HG03432 (cell line): ENCODE data around the gene NIPAL1.

Experiments
- ATAC-seq: cut with Tn5 transposase; IDR thresholded peaks from one replicate; pipeline ENCODE4 v1.9.1; 2021; ENCODE audit warnings: mild to moderate bottlenecking, moderate library complexity; ENCODE audit not compliant: unreplicated experiment

NIPAL1 gene

GRCh38 chr4:48058617-48059530 lies 42.3 kb downstream of the NIPAL1 start:
- ATAC-seq = no peak

GRCh38 chr4:48064349-48064748 lies 47.8 kb downstream of the NIPAL1 start:
- ATAC-seq = peak; percentile 36

- ATAC-seq = peak; percentile 84
Observed at GRCh38 chr4:48065587-48066052, 49.0 kb downstream of the NIPAL1 start.

GRCh38 chr4:48067536-48067935 lies 51.0 kb downstream of the NIPAL1 start:
- ATAC-seq = no peak

GRCh38 chr4:48068182-48068581 lies 51.6 kb downstream of the NIPAL1 start:
- ATAC-seq = no peak

GRCh38 chr4:48069026-48069425 lies 52.5 kb downstream of the NIPAL1 start:
- no peak for ATAC-seq

- no peak for ATAC-seq
Observed at GRCh38 chr4:48071191-48071590, 54.6 kb downstream of the NIPAL1 start.

- ATAC-seq = no peak
Observed at GRCh38 chr4:48073567-48074103, 57.1 kb downstream of the NIPAL1 start.

- no peak for ATAC-seq
Observed at GRCh38 chr4:48074657-48075056, 58.1 kb downstream of the NIPAL1 start.

- ATAC-seq = no peak
Observed at GRCh38 chr4:48078425-48078824, 61.9 kb downstream of the NIPAL1 start.

- no peak for ATAC-seq
Observed at GRCh38 chr4:48078862-48079655, 62.5 kb downstream of the NIPAL1 start.

GRCh38 chr4:48079972-48080391 lies 63.4 kb downstream of the NIPAL1 start:
- ATAC-seq = no peak

GRCh38 chr4:48081196-48081595 lies 64.6 kb downstream of the NIPAL1 start:
- no peak for ATAC-seq

GRCh38 chr4:48082956-48083355 lies 66.4 kb downstream of the NIPAL1 start:
- ATAC-seq = no peak

GRCh38 chr4:48085821-48086589 lies 69.4 kb downstream of the NIPAL1 start:
- ATAC-seq = no peak
